ENCODE measurements around the gene PPP1R14C.

- TF ChIP-seq CTCF (IDR thresholded peaks at IDR 0.05) = no peak
- TF ChIP-seq POLR2A (IDR thresholded peaks at IDR 0.05) = no peak
These were observed 128.3 kb downstream of the PPP1R14C start for GRCh38 chr6:150271172-150271500.
